Tibial nerve (tissue), 4 donors: ENCODE measurements around the gene CPZ. TPM values are rescaled to one million over a fixed set of nuclear protein-coding genes. Genes with fewer than 3 reads are reported as not detected.

Source experiments
- DNase-seq, 2 donors: peaks; one replicate each; pipeline ENCODE4 v3.0.0-alpha.2; 2019; ENCODE audit warnings: low spot score in 2 of 2
- H3K27ac ChIP-seq, 4 donors: fragments of 200-600 bp; sonication (generic) in 3 of 4; one replicate each; pipeline ENCODE4 v1.5.1; 2017 to 2019; ENCODE audit warnings: mild to moderate bottlenecking in 1 of 4
- H3K27me3 ChIP-seq, 2 donors: fragments of 200-600 bp; sonication (generic) in 1 of 2; one replicate each; pipeline versions ENCODE4 v1.5.1 to v1.6.0; 2017 to 2019
- H3K36me3 ChIP-seq, 3 donors: fragments of 200-600 bp; sonication (generic); one replicate each; pipeline ENCODE4 v1.5.1; 2018 to 2019
- H3K4me1 ChIP-seq, 4 donors: fragments of 200-600 bp; sonication (generic) in 3 of 4; one replicate each; pipeline ENCODE4 v1.5.1; 2017 to 2019
- H3K4me3 ChIP-seq, 4 donors: fragments of 200-600 bp; sonication (generic) in 3 of 4; one replicate each; pipeline ENCODE4 v1.5.1; 2017 to 2019; ENCODE audit warnings: mild to moderate bottlenecking in 1 of 4, moderate library complexity in 1 of 4
- H3K9me3 ChIP-seq, 4 donors: fragments of 200-600 bp; sonication (generic) in 3 of 4; one replicate each; pipeline ENCODE4 v1.5.1; 2017 to 2019
- EP300 ChIP-seq, 2 donors: sonication (generic); formaldehyde crosslinking; IDR thresholded peaks; one replicate each; pipeline ENCODE4 v1.6.1; 2017; ENCODE audit warnings: antibody characterized with exemption in 2 of 2, mild to moderate bottlenecking in 1 of 2
- POLR2A ChIP-seq, 2 donors: fragments of 450-650 bp; IDR thresholded peaks; one replicate each; pipeline ENCODE4 v1.6.1; 2017; ENCODE audit warnings: antibody characterized with exemption in 2 of 2, mild to moderate bottlenecking in 2 of 2, moderate library complexity in 2 of 2
- WGBS, 2 donors: methylation state at CpG; one replicate each; pipeline ENCODE4 v1.1.5; 2018; 5-methylcytosine and 5-hydroxymethylcytosine counted together
- total RNA-seq, 4 donors: library from RNA; depleted of rRNA; stranded (reverse); fragments of >200 nt; gene quantifications; one replicate each; pipeline ENCODE4 v1.1.0, GENCODE V29; 2016
- TF ChIP-seq, protein P1 (sequence below), 5 experiments: fragments of 200-600 bp in 3 of 5; fragments of 450-650 bp in 2 of 5; sonication (generic) in 3 of 5; IDR thresholded peaks; one replicate each; pipeline ENCODE4 v1.5.1; 2016 to 2019; ENCODE audit warnings: antibody characterized with exemption in 5 of 5, mild to moderate bottlenecking in 3 of 5, moderate library complexity in 2 of 5

The CPZ gene
- total RNA-seq, 4 donors from 2014 or later, result 1.6 to 11.7 (median 2.5) TPM

DNA sequence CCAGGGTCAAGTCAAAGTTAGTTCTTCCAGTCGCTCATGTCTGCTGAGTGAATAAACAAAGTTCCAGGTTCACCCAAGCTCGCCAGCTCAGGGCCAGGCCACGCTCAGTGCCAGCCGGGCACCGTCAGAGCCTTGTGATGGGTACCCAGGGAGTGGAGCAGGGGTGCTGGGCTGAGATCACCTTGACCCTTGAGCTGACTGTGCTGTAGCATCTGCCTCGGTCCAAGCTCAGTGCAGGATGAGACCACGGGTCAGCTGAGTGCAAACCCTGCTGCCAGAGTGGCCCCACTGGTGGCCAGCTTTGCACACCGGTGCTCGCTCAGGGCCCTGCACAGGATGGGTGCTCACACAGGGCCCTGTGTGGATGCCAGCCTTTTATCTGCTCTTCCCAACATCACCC lies 4.3 kb downstream of the CPZ start:
- H3K27me3 ChIP-seq, result peaks cover 0 to 24% of the 10 kb centered on the region in 2 donors
- DNase-seq, result no peak
- H3K9me3 ChIP-seq, result no peaks in the 10 kb centered on the region
- H3K27ac ChIP-seq, result no peak overlapping the region
- no peak overlapping the region for H3K4me3 ChIP-seq
- peaks cover 0 to 18% (median 0%) of the 10 kb centered on the region in 4 donors for H3K4me1 ChIP-seq
- WGBS, 2 donors, result 77 to 81% methylated on average over 7 to 9 of the region's 9 CpGs
- H3K36me3 ChIP-seq, result no peaks in the 10 kb centered on the region
- TF ChIP-seq POLR2A (IDR thresholded peaks at IDR 0.05) (no peak), EP300 (IDR thresholded peaks at IDR 0.05) (no peak)
- TF ChIP-seq, protein P1, sequence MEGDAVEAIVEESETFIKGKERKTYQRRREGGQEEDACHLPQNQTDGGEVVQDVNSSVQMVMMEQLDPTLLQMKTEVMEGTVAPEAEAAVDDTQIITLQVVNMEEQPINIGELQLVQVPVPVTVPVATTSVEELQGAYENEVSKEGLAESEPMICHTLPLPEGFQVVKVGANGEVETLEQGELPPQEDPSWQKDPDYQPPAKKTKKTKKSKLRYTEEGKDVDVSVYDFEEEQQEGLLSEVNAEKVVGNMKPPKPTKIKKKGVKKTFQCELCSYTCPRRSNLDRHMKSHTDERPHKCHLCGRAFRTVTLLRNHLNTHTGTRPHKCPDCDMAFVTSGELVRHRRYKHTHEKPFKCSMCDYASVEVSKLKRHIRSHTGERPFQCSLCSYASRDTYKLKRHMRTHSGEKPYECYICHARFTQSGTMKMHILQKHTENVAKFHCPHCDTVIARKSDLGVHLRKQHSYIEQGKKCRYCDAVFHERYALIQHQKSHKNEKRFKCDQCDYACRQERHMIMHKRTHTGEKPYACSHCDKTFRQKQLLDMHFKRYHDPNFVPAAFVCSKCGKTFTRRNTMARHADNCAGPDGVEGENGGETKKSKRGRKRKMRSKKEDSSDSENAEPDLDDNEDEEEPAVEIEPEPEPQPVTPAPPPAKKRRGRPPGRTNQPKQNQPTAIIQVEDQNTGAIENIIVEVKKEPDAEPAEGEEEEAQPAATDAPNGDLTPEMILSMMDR (IDR thresholded peaks at IDR 0.05), result no peak

DNA sequence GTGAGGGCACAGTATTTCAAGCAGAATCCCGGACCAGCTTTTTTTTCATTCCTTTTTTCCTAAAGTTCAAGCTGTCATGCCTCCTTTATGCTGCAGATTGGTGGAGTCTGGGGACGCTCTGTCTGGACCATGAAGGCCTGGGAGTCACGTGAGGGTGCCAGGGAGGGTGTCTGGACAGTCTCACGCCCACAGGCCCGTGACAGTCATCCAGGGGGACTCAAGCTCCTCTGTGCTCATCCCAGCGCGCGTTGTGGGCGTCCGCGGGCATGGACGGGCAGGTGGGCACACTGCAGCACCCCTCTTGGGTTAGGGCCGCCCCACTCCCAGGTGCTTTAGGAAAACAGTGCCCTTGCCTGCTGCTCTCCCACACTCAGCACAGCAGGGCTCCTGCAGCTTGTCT lies 4.8 kb downstream of the CPZ start:
- no peak for DNase-seq
- Histone ChIP-seq H3K36me3 (no peaks in the 10 kb centered on the region), H3K4me3 (no peak overlapping the region), H3K27me3 (peaks cover 0 to 20% of the 10 kb centered on the region in 2 donors), H3K27ac (no peak overlapping the region), H3K9me3 (no peaks in the 10 kb centered on the region), H3K4me1 (peaks cover 0 to 14% (median 0%) of the 10 kb centered on the region in 4 donors)
- TF ChIP-seq EP300 (IDR thresholded peaks at IDR 0.05), result no peak
- no peak for TF ChIP-seq POLR2A (IDR thresholded peaks at IDR 0.05)
- TF ChIP-seq, protein P1 (IDR thresholded peaks at IDR 0.05), result no peak
- 80 to 85% methylated on average over 10 to 12 of the region's 13 CpGs for WGBS, 2 donors

DNA sequence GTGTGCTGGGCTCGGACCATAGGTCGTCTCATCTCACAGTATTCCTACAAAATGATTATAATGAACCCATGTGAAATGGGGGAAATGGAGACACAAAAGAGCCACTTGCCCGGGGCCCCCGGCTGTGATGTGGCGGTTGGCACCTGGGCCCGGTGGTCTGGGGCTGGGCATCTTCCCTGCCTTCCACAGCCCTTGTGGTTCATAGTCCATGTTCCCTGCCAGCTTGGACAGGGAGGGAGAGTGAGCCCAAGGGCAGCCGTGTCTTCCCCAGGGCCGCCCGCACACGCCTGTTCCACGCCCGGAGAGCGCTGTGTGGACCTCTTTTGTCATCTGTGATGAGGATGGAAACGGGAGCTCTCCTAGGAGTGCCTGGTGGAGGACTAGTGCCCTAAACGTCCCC lies 5.2 kb downstream of the CPZ start:
- Histone ChIP-seq H3K9me3 (no peaks in the 10 kb centered on the region), H3K27me3 (peaks cover 0 to 15% of the 10 kb centered on the region in 2 donors), H3K4me3 (no peak overlapping the region), H3K4me1 (peaks cover 0 to 9% (median 0%) of the 10 kb centered on the region in 4 donors), H3K36me3 (no peaks in the 10 kb centered on the region), H3K27ac (no peak overlapping the region)
- TF ChIP-seq, protein P1 (IDR thresholded peaks at IDR 0.05), result no peak
- WGBS, 2 donors, result 81% methylated on average over 12 to 15 of the region's 15 CpGs
- no peak for DNase-seq

DNA sequence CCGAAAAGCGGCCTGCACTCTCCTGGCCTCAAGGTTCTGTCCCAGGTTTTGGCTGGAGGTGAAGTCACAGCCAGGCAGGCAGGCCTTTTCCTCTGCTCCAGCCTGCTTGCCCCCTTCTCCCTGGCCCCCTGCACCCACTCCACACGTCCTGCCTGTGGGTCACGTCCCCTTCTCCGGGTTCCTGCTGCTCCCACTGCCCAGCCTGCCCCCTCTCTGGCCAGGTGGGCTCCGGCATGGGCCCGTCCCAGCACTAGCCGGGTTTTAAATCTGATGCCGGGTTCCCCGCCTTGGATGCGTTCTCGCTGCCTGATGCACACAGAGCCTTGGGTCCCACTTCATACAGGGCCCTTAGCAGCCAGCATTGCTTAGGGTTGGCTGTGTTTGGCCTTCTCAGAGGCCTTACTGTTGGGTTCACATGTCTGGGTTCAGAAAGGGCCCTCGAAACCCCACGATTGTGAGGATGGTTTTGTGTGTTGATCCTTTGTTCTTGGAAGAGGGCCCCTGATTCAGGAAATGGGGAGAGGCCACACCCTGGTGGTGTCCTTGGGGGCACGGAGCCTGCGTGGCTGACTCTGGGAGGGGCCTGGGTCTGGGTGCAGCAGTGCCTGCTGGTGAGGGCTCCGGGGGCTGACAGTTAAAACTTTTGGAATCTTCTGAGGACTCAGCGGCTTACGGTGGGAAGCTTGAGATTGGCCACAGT lies 6.0 kb downstream of the CPZ start:
- peaks cover 0 to 8% of the 10 kb centered on the region in 2 donors for H3K27me3 ChIP-seq
- 57 to 77% methylated on average over 17 to 19 of the region's 19 CpGs for WGBS, 2 donors
- H3K36me3 ChIP-seq, result no peaks in the 10 kb centered on the region
- TF ChIP-seq, protein P1 (IDR thresholded peaks at IDR 0.05), result no peak
- TF ChIP-seq POLR2A (IDR thresholded peaks at IDR 0.05) (no peak), EP300 (IDR thresholded peaks at IDR 0.05) (no peak)
- DNase-seq, result no peak
- no peak overlapping the region for H3K4me3 ChIP-seq
- peaks cover 0 to 2% (median 0%) of the 10 kb centered on the region in 4 donors for H3K4me1 ChIP-seq
- no peak overlapping the region for H3K27ac ChIP-seq
- H3K9me3 ChIP-seq, result no peaks in the 10 kb centered on the region

DNA sequence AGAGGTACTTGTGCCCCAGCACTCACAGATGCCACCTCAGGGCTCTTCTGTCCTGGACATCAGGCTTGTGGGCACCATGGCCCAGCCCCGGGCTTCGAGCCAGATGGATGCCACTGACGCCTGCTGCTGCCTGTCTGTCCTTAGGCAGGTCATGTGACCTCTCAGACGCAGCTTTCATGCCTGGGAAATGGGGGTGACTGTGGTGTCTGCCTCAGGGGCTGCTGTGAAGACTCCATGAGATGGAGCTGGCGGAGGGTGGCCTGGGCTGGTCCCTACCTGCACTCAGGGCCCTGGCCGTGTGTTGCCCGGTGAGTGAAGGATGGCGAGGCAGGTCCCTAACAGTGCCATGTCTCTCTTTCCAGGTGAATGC lies 6.5 kb downstream of the CPZ start:
- WGBS, 2 donors, result 83 to 93% methylated on average over 3 to 8 of the region's 8 CpGs
- TF ChIP-seq, protein P1 (IDR thresholded peaks at IDR 0.05), result no peak
- TF ChIP-seq POLR2A (IDR thresholded peaks at IDR 0.05) (no peak), EP300 (IDR thresholded peaks at IDR 0.05) (no peak)
- Histone ChIP-seq H3K27ac (no peak overlapping the region), H3K4me1 (no peaks in the 10 kb centered on the region), H3K36me3 (no peaks in the 10 kb centered on the region), H3K4me3 (no peak overlapping the region), H3K9me3 (no peaks in the 10 kb centered on the region), H3K27me3 (peaks cover 0 to 2% of the 10 kb centered on the region in 2 donors)
- no peak for DNase-seq
